Endometrial microvascular endothelial cells (primary cell): ENCODE results near the gene UHRF2. TPM values are rescaled to one million over a fixed set of nuclear protein-coding genes. Genes with fewer than 3 reads are reported as not detected.

Experiments
- in situ Hi-C: cut with HindIII; loops from 2 replicates; pipeline ENCODE4 v1.10.0; 2017; ENCODE audit warnings: low sequenced_read_pairs, low pct_unique_long_range_greater_than_20kb; ENCODE audit errors: inconsistent ontology term
- total RNA-seq: library from RNA; depleted of rRNA; stranded (reverse); fragments of >200 nt; gene quantifications from one replicate; pipeline ENCODE4 v1.2.3, GENCODE V29; 2015; ENCODE audit errors: inconsistent ontology term

The UHRF2 gene
- total RNA-seq, 1 donor from 2014 or later: 68.3 TPM

DNA sequence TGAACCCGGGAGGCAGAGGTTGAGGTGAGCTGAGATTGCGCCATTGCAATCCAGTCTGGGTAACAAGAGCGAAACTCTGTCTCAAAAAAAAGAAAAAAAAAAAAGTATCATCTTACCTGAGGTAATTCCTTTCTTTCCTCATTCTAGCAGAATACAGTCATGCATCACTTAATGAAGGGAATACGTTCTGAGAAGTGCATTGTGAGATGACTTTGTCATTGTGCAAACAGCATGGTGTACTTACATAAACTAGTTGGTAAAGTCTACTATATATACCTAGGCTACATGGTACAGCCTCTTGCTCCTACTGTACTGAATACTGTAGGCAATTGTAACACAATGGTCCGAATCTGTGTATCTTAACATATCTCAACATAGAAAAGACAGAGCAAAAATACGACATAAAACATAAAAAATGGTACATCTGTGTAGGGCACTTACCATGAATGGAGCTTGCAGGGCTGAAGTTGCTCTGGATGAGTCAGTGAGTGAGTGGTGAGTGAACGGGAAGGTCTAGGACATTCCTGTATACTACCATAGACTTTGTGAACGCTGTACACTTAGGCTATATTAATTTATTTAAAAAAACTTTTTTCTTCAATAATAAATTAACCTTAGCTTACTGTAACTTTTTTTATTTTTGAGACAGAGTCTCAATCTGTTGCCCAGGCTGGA is 132.2 kb downstream of the UHRF2 start:
- in situ Hi-C loops: no loop called here

DNA sequence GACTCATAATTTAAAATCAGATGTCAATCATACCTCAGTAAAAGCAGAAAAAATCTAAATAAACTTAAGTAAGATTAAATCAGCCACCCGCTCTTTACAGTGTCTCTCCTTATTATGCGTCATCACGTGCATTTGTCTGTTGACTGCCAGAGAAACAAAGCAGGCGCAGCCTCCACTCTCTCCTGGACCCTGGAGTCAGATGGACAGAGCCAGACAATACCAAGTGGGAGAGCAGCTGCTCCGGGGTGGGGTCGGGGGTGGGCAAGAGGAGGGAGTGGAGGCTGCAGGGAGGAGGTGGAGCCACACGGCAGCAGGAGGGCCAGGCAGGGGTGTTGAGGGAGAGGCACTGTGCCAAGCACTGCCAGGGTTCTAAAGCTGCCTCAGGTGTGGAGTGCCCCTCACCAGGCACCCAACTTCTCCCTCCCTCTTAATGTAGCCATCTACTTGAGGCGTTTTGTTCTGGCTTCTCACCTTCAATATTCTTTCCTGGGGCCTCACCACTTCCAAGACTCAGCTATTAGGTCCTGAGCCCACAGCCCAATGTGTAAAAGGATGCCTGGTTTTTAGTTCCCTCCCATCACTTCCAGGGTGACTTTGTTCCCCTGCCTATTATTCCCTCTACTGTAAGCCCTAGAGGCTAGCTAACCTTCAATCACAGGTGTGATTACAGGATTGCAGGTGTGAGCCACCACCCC is 136.3 kb downstream of the UHRF2 start:
- in situ Hi-C loops: no loop called here

DNA sequence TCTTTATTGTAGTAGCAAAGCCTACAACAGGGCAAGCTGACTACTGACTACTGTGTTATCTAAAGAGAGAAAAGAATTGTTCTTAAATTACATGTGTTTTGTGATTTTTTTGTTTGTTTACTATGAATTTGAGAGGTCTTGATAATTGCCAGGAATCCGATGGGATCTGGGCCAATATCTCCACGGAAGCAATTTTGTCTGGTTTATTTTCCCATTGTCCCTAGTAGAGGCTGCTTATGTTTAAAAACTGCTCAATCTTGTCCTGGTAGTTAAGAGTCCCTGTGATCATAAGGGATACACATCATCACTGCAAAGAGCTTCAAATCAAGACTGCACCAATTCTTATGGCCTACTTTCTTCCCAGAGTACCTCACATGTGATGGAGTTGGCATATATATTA is 138.1 kb downstream of the UHRF2 start:
- in situ Hi-C loops: no loop called here

DNA sequence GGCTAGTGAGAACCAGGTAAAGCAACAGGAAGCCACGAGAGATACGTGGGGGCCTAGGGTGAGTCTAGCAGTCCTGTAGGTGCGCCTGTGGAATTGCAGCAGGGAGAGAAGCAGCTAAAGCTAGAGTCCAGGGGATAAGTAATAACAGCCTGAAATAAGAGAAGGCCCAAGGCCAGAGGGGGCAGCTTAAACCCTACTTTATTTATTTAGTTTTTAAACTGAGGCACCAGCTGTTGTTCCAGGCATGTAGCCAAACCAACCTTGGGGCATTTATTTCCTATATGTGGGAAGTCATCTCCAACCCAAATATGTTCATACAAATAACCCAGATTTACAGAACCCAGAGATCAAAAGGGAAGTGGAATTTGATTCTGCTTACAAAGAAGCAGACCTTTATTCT is 139.0 kb downstream of the UHRF2 start:
- in situ Hi-C loops: no loop called here

DNA sequence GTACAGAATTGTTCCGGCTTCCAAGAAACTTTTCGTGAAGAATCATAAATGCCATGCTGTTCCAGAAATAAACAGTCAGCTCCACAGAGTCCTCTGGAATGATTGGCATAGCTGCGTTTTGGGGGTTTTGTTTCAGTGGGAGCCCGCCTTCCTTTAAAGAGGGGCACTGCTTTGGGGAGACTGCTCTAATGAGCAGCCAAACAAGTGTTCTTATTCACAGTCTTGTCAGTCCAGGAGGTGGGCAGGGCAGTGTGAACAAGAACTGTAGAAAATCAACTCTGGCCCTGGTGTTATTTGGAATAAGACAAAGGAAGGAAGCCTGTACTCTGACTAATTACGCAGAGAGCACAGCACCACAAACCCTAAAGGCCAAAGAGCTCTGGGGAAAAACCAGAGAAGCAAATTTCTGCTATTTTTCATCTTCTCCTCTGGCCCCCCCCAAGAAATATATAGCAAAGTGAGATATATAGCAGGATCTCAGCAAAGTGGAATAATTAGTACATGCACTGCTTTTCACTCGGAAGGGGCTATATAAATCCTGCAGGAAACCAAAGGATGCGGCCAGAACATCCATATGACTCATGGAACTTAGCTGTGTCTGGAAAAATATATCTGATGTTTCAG is 139.6 kb downstream of the UHRF2 start:
- in situ Hi-C loops: no loop called here

DNA sequence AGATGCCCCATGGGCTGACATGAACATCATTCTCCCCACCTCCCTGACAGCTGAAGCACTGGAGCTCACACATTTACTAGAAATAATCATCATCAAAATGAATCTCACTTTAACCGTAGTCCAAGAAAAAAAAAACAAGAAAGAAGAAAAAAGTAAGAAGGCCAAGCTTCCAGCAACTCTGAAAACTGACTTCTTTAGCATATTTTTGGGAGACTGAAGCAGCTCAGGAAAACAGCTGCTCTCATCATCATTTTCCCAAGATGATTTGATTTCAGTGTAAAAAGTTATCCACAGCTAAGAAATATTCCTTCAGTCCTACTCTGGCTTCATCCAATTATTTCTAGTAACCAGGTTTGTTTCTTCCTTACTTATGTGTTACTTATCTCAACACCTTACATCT is 140.9 kb downstream of the UHRF2 start:
- in situ Hi-C loops: no loop called here

Other genes with a start within 250 kb of the UHRF2 start
- gene IL33, start 197.4 kb upstream of the UHRF2 start, total RNA-seq: 1.7 TPM
- gene TPD52L3, start 84.8 kb upstream of the UHRF2 start, total RNA-seq: not detected
- 1.0 TPM for gene GLDC, start 232.5 kb downstream of the UHRF2 start, total RNA-seq